Ascending aorta (tissue), 2 donors: ENCODE results near the gene ANKDD1A. TPM values are rescaled to one million over a fixed set of nuclear protein-coding genes. Genes with fewer than 3 reads are reported as not detected.

Experiments used
- DNase-seq, 2 donors: peaks; one replicate each; pipeline ENCODE4 v3.0.0-alpha.2; 2019; ENCODE audit warnings: low spot score in 2 of 2
- H3K27ac ChIP-seq, 2 donors: fragments of 200-600 bp; sonication (generic); one replicate each; pipeline ENCODE4 v1.5.1; 2016 to 2017; ENCODE audit warnings: mild to moderate bottlenecking in 1 of 2
- H3K27me3 ChIP-seq: fragments of 200-600 bp; sonication (generic); one replicate; pipeline ENCODE4 v1.5.1; 2017
- H3K36me3 ChIP-seq, 2 donors: fragments of 200-600 bp; sonication (generic); one replicate each; pipeline ENCODE4 v1.5.1; 2016
- H3K4me1 ChIP-seq, 2 donors: fragments of 200-600 bp; sonication (generic); one replicate each; pipeline ENCODE4 v1.5.1; 2016 to 2017; ENCODE audit warnings: mild to moderate bottlenecking in 1 of 2
- H3K4me3 ChIP-seq, 2 donors: fragments of 200-600 bp; sonication (generic); one replicate each; pipeline ENCODE4 v1.5.1; 2016 to 2017; ENCODE audit warnings: mild to moderate bottlenecking in 1 of 2
- H3K9me3 ChIP-seq, 2 donors: fragments of 200-600 bp; sonication (generic); one replicate each; pipeline ENCODE4 v1.5.1; 2016
- intact Hi-C: fragments of 100-400 bp; cut with DNase I; formaldehyde crosslinking; loops from one replicate; pipeline ENCODE4 v1.15.1; 2023
- total RNA-seq: library from RNA; depleted of rRNA; stranded (reverse); fragments of >200 nt; gene quantifications from one replicate; pipeline ENCODE4 v1.1.0, GENCODE V29; 2016
- TF ChIP-seq, protein P1 (sequence below), 3 experiments: fragments of 200-600 bp in 2 of 3; fragments of 450-650 bp in 1 of 3; sonication (generic) in 2 of 3; IDR thresholded peaks; one replicate each; pipeline ENCODE4 v1.5.1; 2016 to 2019; ENCODE audit warnings: antibody characterized with exemption in 3 of 3, mild to moderate bottlenecking in 1 of 3, moderate library complexity in 1 of 3

Gene ANKDD1A
- total RNA-seq, 1 donor from 2014 or later = 28.6 TPM

- intact Hi-C loops = loop anchor here (2.0 kb wide), 1 partner anchor 175 kb away; no protein-coding TSS in a partner anchor
- Histone ChIP-seq H3K27me3 (no peaks in the 10 kb centered on the region), H3K4me1 (peaks cover 0 to 1% of the 10 kb centered on the region in 2 donors), H3K4me3 (peak overlapping the region in 1 of 2 donors; percentile 59), H3K27ac (no peak overlapping the region), H3K36me3 (no peaks in the 10 kb centered on the region), H3K9me3 (peaks cover 4 to 7% of the 10 kb centered on the region in 2 donors)
- TF ChIP-seq, protein P1, sequence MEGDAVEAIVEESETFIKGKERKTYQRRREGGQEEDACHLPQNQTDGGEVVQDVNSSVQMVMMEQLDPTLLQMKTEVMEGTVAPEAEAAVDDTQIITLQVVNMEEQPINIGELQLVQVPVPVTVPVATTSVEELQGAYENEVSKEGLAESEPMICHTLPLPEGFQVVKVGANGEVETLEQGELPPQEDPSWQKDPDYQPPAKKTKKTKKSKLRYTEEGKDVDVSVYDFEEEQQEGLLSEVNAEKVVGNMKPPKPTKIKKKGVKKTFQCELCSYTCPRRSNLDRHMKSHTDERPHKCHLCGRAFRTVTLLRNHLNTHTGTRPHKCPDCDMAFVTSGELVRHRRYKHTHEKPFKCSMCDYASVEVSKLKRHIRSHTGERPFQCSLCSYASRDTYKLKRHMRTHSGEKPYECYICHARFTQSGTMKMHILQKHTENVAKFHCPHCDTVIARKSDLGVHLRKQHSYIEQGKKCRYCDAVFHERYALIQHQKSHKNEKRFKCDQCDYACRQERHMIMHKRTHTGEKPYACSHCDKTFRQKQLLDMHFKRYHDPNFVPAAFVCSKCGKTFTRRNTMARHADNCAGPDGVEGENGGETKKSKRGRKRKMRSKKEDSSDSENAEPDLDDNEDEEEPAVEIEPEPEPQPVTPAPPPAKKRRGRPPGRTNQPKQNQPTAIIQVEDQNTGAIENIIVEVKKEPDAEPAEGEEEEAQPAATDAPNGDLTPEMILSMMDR (IDR thresholded peaks at IDR 0.05) = no peak
- no peak for DNase-seq
Observed at GRCh38 chr15:64905941-64906340, 5.8 kb upstream of the ANKDD1A start.

- intact Hi-C loops = no loop called here
- H3K27me3 ChIP-seq = no peaks in the 10 kb centered on the region
- no peak for DNase-seq
- H3K4me1 ChIP-seq = peaks cover 0 to 5% of the 10 kb centered on the region in 2 donors
- no peak overlapping the region for H3K4me3 ChIP-seq
- no peaks in the 10 kb centered on the region for H3K36me3 ChIP-seq
- TF ChIP-seq, protein P1 (IDR thresholded peaks at IDR 0.05) = no peak
- H3K27ac ChIP-seq = no peak overlapping the region
- H3K9me3 ChIP-seq = peaks cover 0 to 5% of the 10 kb centered on the region in 2 donors
Observed at GRCh38 chr15:64906402-64906801, 5.3 kb upstream of the ANKDD1A start.

DNA sequence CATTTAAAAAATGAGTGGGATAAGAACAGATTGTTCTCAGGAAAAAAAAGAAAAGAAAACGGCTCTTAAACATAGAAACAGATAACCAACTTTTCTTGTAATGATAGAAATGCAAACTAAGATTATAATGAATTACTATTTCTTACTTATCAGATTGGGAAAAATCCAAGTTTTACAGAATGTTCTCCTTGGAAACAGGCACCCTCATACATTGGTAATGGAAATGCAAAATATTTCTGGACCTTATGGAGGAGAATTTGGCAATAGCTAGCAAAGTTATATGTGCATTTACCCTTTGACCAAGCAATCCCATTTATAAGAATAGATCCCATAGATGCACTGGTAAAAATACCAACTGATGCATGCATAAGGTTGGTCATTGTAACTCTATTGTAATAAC is 3.7 kb upstream of the ANKDD1A start:
- Histone ChIP-seq H3K36me3 (no peaks in the 10 kb centered on the region), H3K4me1 (peaks cover 0 to 11% of the 10 kb centered on the region in 2 donors), H3K27me3 (no peaks in the 10 kb centered on the region), H3K4me3 (no peak overlapping the region), H3K27ac (no peak overlapping the region), H3K9me3 (no peaks in the 10 kb centered on the region)
- intact Hi-C loops = no loop called here
- TF ChIP-seq, protein P1 (IDR thresholded peaks at IDR 0.05) = no peak
- no peak for DNase-seq

DNA sequence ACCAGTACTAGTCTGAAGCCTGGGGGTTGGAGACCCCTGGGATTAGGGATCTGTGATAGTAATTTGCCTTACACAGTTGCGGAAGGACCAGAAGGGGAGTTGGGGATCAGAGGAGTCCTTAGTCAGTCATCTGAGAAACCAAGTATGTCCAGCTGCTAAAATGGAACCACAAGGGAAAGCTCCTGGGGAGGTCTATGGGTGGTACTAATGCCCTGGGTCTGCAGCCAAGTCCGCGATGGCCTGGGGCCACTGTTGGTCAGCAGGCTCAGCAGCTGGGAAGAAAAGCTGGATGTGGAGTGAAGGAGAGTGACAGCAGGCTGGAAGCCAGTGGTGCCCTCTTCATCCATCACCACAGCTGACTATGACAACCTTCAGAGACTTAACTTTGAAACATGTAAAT is 2.2 kb upstream of the ANKDD1A start:
- DNase-seq = no peak
- intact Hi-C loops = no loop called here
- Histone ChIP-seq H3K27me3 (no peaks in the 10 kb centered on the region), H3K36me3 (no peaks in the 10 kb centered on the region), H3K27ac (no peak overlapping the region), H3K4me1 (peaks cover 0 to 11% of the 10 kb centered on the region in 2 donors), H3K9me3 (no peaks in the 10 kb centered on the region), H3K4me3 (no peak overlapping the region)
- TF ChIP-seq, protein P1 (IDR thresholded peaks at IDR 0.05) = no peak

DNA sequence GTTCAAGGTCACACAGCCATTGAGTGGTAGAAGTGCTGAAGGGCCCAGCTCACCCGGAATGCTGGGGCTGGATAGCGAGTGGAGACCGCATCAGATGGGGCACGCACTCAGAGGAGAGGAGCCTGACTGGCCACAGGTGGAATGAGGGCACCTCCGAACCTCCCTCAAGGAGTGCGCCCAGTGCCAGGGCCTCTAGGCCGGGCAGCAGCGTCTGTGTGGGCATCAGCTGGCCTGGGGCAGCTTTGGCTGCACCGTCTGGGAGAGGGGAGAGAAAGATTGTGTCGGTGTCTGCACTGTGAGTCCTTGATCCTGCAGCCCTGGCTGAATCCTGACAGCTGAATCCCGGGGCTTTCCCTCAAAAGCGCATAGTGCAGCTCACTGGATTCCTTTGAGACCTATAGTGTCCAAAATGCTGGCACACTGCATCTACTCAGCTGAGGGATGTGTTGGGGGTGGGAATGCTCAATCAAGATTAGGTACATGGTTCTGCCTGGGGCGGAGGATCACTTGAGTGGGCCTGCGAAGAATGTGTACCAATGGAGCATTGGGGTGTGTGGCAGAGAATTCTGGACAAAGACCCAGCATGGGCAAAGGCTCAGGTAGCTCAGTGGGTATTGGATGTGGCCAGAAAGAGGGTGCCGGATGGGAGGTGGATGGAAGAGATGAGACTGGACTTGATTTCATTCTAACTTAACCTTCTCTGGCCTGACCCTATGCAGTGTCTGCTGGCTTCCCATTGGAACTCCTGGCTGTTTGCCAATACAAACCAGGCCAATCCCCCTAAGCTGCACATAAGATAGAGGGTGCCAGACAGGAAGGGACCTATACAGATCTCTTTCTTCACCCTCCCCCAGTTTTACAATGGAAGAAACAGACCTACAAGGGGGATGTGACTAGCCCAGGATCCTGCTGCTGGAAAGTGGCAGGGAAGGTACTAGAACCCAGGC is 950 bp downstream of the ANKDD1A start:
- DNase-seq = no peak
- H3K27ac ChIP-seq = peak overlapping the region in 1 of 2 donors; percentile 65
- intact Hi-C loops = loop anchor here (5.0 kb wide), 1 partner anchor 70 kb away; the partner anchor contains the start of gene PLEKHO2

More for the DNA sequence above, 950 bp downstream of the ANKDD1A start:
- H3K36me3 ChIP-seq = no peaks in the 10 kb centered on the region
- no peaks in the 10 kb centered on the region for H3K27me3 ChIP-seq
- H3K4me3 ChIP-seq = peak overlapping the region; percentile 78 to 83
- TF ChIP-seq, protein P1 (IDR thresholded peaks at IDR 0.05) = no peak
- peaks cover 0 to 11% of the 10 kb centered on the region in 2 donors for H3K4me1 ChIP-seq
- no peaks in the 10 kb centered on the region for H3K9me3 ChIP-seq
